AG04450 (cell line): ENCODE results near the gene P2RY6. TPM values are rescaled to one million over a fixed set of nuclear protein-coding genes. Genes with fewer than 3 reads are reported as not detected.
A peak's percentile ranks its signal among the peaks of the same experiment; 100 is the strongest.

Experiments used
- CTCF ChIA-PET: fragments of 300-600, 350-600 bp; formaldehyde crosslinking; extraction: SDS; loops from one replicate; lab custom pipeline; 2022; ENCODE audit warnings: antibody characterized with exemption, inconsistent platforms; lab: Charles Lee
- POLR2A ChIA-PET: fragments of 350-600 bp; formaldehyde crosslinking; extraction: SDS; loops from one replicate; lab custom pipeline; 2021; ENCODE audit warnings: antibody characterized with exemption, inconsistent platforms; lab: Yijun Ruan, JAX
- DNase-seq: peaks from one replicate; pipeline ENCODE4 v3.0.0-alpha.2; 2011; ENCODE audit warnings: low read depth, low spot score
- H3K27ac ChIP-seq: one replicate; pipeline ENCODE4 v1.5.1; 2012; ENCODE audit warnings: low read depth, low read length, control low read depth
- H3K27me3 ChIP-seq: one replicate; pipeline ENCODE4 v1.6.0; 2012; ENCODE audit warnings: low read length; ENCODE audit not compliant: control insufficient read depth, insufficient read depth
- H3K4me3 ChIP-seq: 2 replicates; pipeline ENCODE4 v1.5.1; 2011; ENCODE audit warnings: mild to moderate bottlenecking, low read depth, low read length, control low read depth
- H3K9me3 ChIP-seq: 2 replicates; pipeline ENCODE4 v1.5.1; 2012; ENCODE audit warnings: low read length; ENCODE audit not compliant: control insufficient read depth, insufficient read depth
- CTCF ChIP-seq: IDR thresholded peaks from 2 replicates; pipeline ENCODE4 v1.5.1; 2011; ENCODE audit warnings: low read depth, low read length, control low read depth, inconsistent platforms
- polyA plus RNA-seq: library from polyadenylated mRNA; depleted of rRNA; stranded (reverse); fragments of >200 nt; gene quantifications from 2 replicates; pipeline ENCODE4 v1.2.3, GENCODE V29; 2011

P2RY6 gene
- polyA plus RNA-seq, 1 experiment: not detected

- DNase-seq: no peak
- TF ChIP-seq CTCF: no peak
- no peaks in the 10 kb centered on the region for H3K27me3 ChIP-seq
- CTCF ChIA-PET: interaction anchor here (0.7 to 3.0 kb wide), 23 partner anchors 8 to 817 kb away, joined by 3 to 35 read pairs (median 6); partner anchors contain the start of genes ARHGEF17 and P2RY6
- POLR2A ChIA-PET: no interaction called here
- H3K4me3 ChIP-seq: no peak overlapping the region
- no peak overlapping the region for H3K27ac ChIP-seq
- H3K9me3 ChIP-seq: no peaks in the 10 kb centered on the region
These were observed 16.2 kb downstream of the P2RY6 start for GRCh38 chr11:73288192-73288872.

GRCh38 chr11:73288873-73289707, 17.0 kb downstream of the P2RY6 start:
- Histone ChIP-seq H3K4me3 (no peak overlapping the region), H3K9me3 (no peaks in the 10 kb centered on the region), H3K27ac (no peak overlapping the region), H3K27me3 (no peaks in the 10 kb centered on the region)
- peak; percentile 99 for TF ChIP-seq CTCF
- CTCF ChIA-PET: interaction anchor here (0.6 to 3.0 kb wide), 33 partner anchors 9 to 564 kb away, joined by 3 to 35 read pairs (median 4); partner anchors contain the start of genes ARHGEF17 and P2RY6
- DNase-seq: no peak
- POLR2A ChIA-PET: no interaction called here

GRCh38 chr11:73290536-73290935, 18.4 kb downstream of the P2RY6 start:
- no peak for TF ChIP-seq CTCF
- ChIA-PET CTCF (interaction anchor here (0.8 to 3.0 kb wide), 8 partner anchors 12 to 462 kb away, joined by 4 to 13 read pairs (median 8); partner anchors contain the start of gene ARHGEF17), POLR2A (no interaction called here)
- Histone ChIP-seq H3K4me3 (no peak overlapping the region), H3K27ac (no peak overlapping the region), H3K9me3 (no peaks in the 10 kb centered on the region), H3K27me3 (no peaks in the 10 kb centered on the region)
- DNase-seq: no peak

GRCh38 chr11:73291196-73291595, 19.1 kb downstream of the P2RY6 start:
- Histone ChIP-seq H3K27ac (no peak overlapping the region), H3K27me3 (no peaks in the 10 kb centered on the region), H3K4me3 (no peak overlapping the region), H3K9me3 (no peaks in the 10 kb centered on the region)
- DNase-seq: no peak
- POLR2A ChIA-PET: no interaction called here
- CTCF ChIA-PET: interaction anchor here (0.8 to 3.0 kb wide), 5 partner anchors 11 to 103 kb away, joined by 3 to 13 read pairs (median 5); no protein-coding TSS in a partner anchor
- TF ChIP-seq CTCF: no peak
